ENCODE results near the gene GLCCI1. TPM values are rescaled to one million over a fixed set of nuclear protein-coding genes. Genes with fewer than 3 reads are reported as not detected.

Gene GLCCI1
- total and polyA plus RNA-seq, 2 of the 13 experiments (the other 11 are each of a cell fraction or from before 2014, with no cell fraction given), result 1.3 to 1.7 TPM

DNA sequence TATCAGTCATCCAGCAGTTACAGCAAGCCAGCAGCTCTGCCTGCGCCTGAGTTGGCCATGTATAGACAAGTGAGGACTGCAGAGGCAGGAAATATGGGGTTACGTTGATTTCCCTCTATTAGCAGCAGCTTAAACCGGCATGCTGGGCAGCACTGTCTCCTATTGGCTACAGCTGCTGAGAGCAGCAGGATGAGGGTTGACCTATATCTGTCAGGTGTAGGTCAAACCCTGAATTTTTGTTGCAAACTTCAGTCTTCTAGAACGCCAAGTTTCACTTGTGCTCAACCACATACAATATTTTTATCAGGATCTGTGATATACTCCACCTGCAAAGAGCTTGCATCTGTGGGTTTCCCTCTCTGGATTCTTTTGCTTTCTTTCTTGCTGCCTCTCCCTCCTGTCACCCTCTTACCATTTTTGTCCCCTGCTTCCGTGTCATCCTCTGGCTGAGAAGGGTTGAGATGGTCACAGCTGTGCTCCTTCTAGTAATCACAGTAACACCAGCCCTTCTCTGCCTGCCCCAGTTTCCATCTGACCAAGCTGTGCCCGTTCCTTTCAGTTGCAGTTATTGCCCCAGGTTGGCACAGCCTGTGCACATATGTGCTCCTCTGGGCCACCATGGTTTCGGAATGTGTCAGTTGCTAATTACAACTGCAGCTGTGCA lies 23.8 kb upstream of the GLCCI1 start:
- Histone ChIP-seq H2AFZ (ENCODE audit: low read length) (no peak overlapping the region), H3K4me3 (replicated peaks in 1 of 3; ENCODE audit: insufficient read depth in 1 of 3, low read depth in 2 of 3, low read length in 3 of 3) (no peak overlapping the region), H3K27me3 (ENCODE audit: control insufficient read depth in 1 of 2, insufficient read depth in 2 of 2, low read length in 2 of 2) (no peaks in the 10 kb centered on the region), H3K9me3 (ENCODE audit: low read length) (no peaks in the 10 kb centered on the region), H3K36me3 (replicated peaks in 1 of 2; ENCODE audit: control insufficient read depth in 1 of 2, insufficient read depth in 2 of 2, low read length in 2 of 2) (no peaks in the 10 kb centered on the region), H3K9ac (ENCODE audit: insufficient read depth, low read depth, low read length) (no peak overlapping the region), H3K4me2 (ENCODE audit: low read depth, low read length) (no peak overlapping the region), H3K79me2 (ENCODE audit: insufficient read depth, low read length) (no peaks in the 10 kb centered on the region), H4K20me1 (ENCODE audit: insufficient read depth, low read length) (no peaks in the 10 kb centered on the region), H3K27ac (ENCODE audit: extremely low read length, insufficient read depth, low read length) (no peak overlapping the region), H3K4me1 (ENCODE audit: insufficient read depth, low read length) (no peaks in the 10 kb centered on the region)
- TF ChIP-seq ZBTB26 (CRISPR knock-in tag; IDR thresholded peaks at IDR 0.05; ENCODE audit: borderline replicate concordance) (no peak), YEATS2 (CRISPR knock-in tag; IDR thresholded peaks at IDR 0.05; ENCODE audit: borderline replicate concordance) (no peak), ZEB1 (IDR thresholded peaks at IDR 0.05; ENCODE audit: insufficient replicate concordance, low read depth) (no peak)
- TF ChIP-seq, protein P1, sequence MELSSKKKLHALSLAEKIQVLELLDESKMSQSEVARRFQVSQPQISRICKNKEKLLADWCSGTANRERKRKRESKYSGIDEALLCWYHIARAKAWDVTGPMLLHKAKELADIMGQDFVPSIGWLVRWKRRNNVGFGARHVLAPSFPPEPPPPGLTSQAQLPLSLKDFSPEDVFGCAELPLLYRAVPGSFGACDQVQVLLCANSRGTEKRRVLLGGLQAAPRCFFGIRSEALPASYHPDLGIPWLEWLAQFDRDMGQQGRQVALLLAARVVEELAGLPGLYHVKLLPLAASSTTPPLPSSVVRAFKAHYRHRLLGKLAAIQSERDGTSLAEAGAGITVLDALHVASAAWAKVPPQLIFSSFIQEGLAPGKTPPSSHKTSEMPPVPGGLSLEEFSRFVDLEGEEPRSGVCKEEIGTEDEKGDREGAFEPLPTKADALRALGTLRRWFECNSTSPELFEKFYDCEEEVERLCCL (CRISPR knock-in tag; IDR thresholded peaks at IDR 0.05; ENCODE audit: borderline replicate concordance), result no peak
- FAIRE-seq (no peak), ATAC-seq (no peak), DNase-seq (ENCODE audit: low spot score) (no peak)
- CTCF ChIA-PET (ENCODE audit: low intra/inter-chr PET ratio, low total read pairs), result no interaction called here
- in situ Hi-C loops (cut with HindIII; ENCODE audit: extremely low pct_ligation_motif_present, low pct_unique_long_range_greater_than_20kb), result no loop called here
- intact Hi-C loops (cut with micrococcal nuclease; ENCODE audit: unreplicated experiment), result no loop called here
- BruUV-seq (replicated peaks), result no TSS peak
- WGBS (ENCODE audit: low lambda C conversion rate), result 28% methylated on average over 6 of the region's 7 CpGs
- POLR2A ChIA-PET, result no interaction called here

- CTCF ChIA-PET (ENCODE audit: low intra/inter-chr PET ratio, low total read pairs), result no interaction called here
- no peaks in the 10 kb centered on the region for H3K4me1 ChIP-seq (ENCODE audit: insufficient read depth, low read length)
- H3K4me2 ChIP-seq (ENCODE audit: low read depth, low read length), result no peak overlapping the region
- H3K9me3 ChIP-seq (ENCODE audit: low read length), result no peaks in the 10 kb centered on the region
- 50% methylated on average over 3 of the region's 3 CpGs for WGBS (ENCODE audit: low lambda C conversion rate)
- H4K20me1 ChIP-seq (ENCODE audit: insufficient read depth, low read length), result no peaks in the 10 kb centered on the region
- POLR2A ChIA-PET, result no interaction called here
- no peak for DNase-seq (ENCODE audit: low spot score)
- ATAC-seq, result no peak
- H3K27me3 ChIP-seq (ENCODE audit: control insufficient read depth in 1 of 2, insufficient read depth in 2 of 2, low read length in 2 of 2), result no peaks in the 10 kb centered on the region
- H2AFZ ChIP-seq (ENCODE audit: low read length), result no peak overlapping the region
- no TSS peak for BruUV-seq (replicated peaks)
- no peak overlapping the region for H3K27ac ChIP-seq (ENCODE audit: extremely low read length, insufficient read depth, low read length)
- no peaks in the 10 kb centered on the region for H3K79me2 ChIP-seq (ENCODE audit: insufficient read depth, low read length)
- H3K4me3 ChIP-seq (replicated peaks in 1 of 3; ENCODE audit: insufficient read depth in 1 of 3, low read depth in 2 of 3, low read length in 3 of 3), result no peak overlapping the region
- no peak overlapping the region for H3K9ac ChIP-seq (ENCODE audit: insufficient read depth, low read depth, low read length)
- H3K36me3 ChIP-seq (replicated peaks in 1 of 2; ENCODE audit: control insufficient read depth in 1 of 2, insufficient read depth in 2 of 2, low read length in 2 of 2), result no peaks in the 10 kb centered on the region
- FAIRE-seq, result no peak
- in situ Hi-C loops (cut with HindIII; ENCODE audit: extremely low pct_ligation_motif_present, low pct_unique_long_range_greater_than_20kb) (no loop called here), intact Hi-C loops (cut with micrococcal nuclease; ENCODE audit: unreplicated experiment) (no loop called here)
- TF ChIP-seq SETDB1 (CRISPR knock-in tag; IDR thresholded peaks at IDR 0.05; ENCODE audit: borderline replicate concordance), result no peak
- no peak for TF ChIP-seq KDM5A (IDR thresholded peaks at IDR 0.05; ENCODE audit: borderline replicate concordance, low read length)
- TF ChIP-seq ZNF572 (CRISPR knock-in tag; IDR thresholded peaks at IDR 0.05), result no peak
- TF ChIP-seq ZBTB21 (CRISPR knock-in tag; IDR thresholded peaks at IDR 0.05), result no peak
- no peak for TF ChIP-seq KMT2B (CRISPR knock-in tag; IDR thresholded peaks at IDR 0.05)
- TF ChIP-seq, protein P2, sequence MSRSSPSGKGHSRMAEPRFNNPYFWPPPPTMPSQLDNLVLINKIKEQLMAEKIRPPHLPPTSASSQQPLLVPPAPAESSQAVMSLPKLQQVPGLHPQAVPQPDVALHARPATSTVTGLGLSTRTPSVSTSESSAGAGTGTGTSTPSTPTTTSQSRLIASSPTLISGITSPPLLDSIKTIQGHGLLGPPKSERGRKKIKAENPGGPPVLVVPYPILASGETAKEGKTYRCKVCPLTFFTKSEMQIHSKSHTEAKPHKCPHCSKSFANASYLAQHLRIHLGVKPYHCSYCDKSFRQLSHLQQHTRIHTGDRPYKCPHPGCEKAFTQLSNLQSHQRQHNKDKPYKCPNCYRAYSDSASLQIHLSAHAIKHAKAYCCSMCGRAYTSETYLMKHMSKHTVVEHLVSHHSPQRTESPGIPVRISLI (CRISPR knock-in tag; IDR thresholded peaks at IDR 0.05; ENCODE audit: borderline replicate concordance), result no peak
- no peak for TF ChIP-seq ZBTB34 (CRISPR knock-in tag; IDR thresholded peaks at IDR 0.05)
- no peak for TF ChIP-seq ZNF263 (CRISPR knock-in tag; IDR thresholded peaks at IDR 0.05)
- no peak for TF ChIP-seq CBFB (CRISPR knock-in tag; IDR thresholded peaks at IDR 0.05)
Observed at GRCh38 chr7:7946486-7946885, 22.1 kb upstream of the GLCCI1 start.
